ENCODE data around the gene POMP. TPM values are rescaled to one million over a fixed set of nuclear protein-coding genes. Genes with fewer than 3 reads are reported as not detected.

Gene POMP
- total RNA-seq, 4 donors from 2014 or later, result 24.1 to 48.7 (median 35.5) TPM

- 88% methylated on average over 8 of the region's 8 CpGs for WGBS
- DNase-seq (ENCODE audit: low spot score in 2 of 2), result peak in 1 of 2 donors; percentile 69
- Histone ChIP-seq H3K27ac (peak overlapping the region; percentile 55), H3K4me1 (peaks cover 3% of the 10 kb centered on the region), H3K4me3 (no peak overlapping the region), H3K36me3 (no peaks in the 10 kb centered on the region), H3K9me3 (no peaks in the 10 kb centered on the region), H3K27me3 (no peaks in the 10 kb centered on the region)
- no peak for TF ChIP-seq CTCF (IDR thresholded peaks at IDR 0.05)
- TF ChIP-seq POLR2AphosphoS5 (IDR thresholded peaks at IDR 0.05), result no peak
- no peak for TF ChIP-seq EP300 (IDR thresholded peaks at IDR 0.05)
- TF ChIP-seq POLR2A (IDR thresholded peaks at IDR 0.05), result no peak
Measured at GRCh38 chr13:28622286-28622685, 36.6 kb upstream of the POMP start.

- no peaks in the 10 kb centered on the region for H3K9me3 ChIP-seq
- no peak overlapping the region for H3K27ac ChIP-seq
- no peak overlapping the region for H3K4me3 ChIP-seq
- WGBS, result 56% methylated on average over 9 of the region's 15 CpGs
- no peaks in the 10 kb centered on the region for H3K27me3 ChIP-seq
- no peak for TF ChIP-seq POLR2AphosphoS5 (IDR thresholded peaks at IDR 0.05)
- TF ChIP-seq CTCF (IDR thresholded peaks at IDR 0.05), result no peak
- TF ChIP-seq EP300 (IDR thresholded peaks at IDR 0.05), result no peak
- TF ChIP-seq POLR2A (IDR thresholded peaks at IDR 0.05), result no peak
- H3K36me3 ChIP-seq, result no peaks in the 10 kb centered on the region
- DNase-seq (ENCODE audit: low spot score in 2 of 2), result no peak
- peaks cover 3% of the 10 kb centered on the region for H3K4me1 ChIP-seq
Measured at GRCh38 chr13:28623782-28624706, 34.9 kb upstream of the POMP start.

GRCh38 chr13:28624707-28625432, 34.1 kb upstream of the POMP start:
- H3K4me1 ChIP-seq, result peaks cover 3% of the 10 kb centered on the region
- WGBS, result 73% methylated on average over 6 of the region's 11 CpGs
- H3K27me3 ChIP-seq, result no peaks in the 10 kb centered on the region
- H3K27ac ChIP-seq, result no peak overlapping the region
- no peak for TF ChIP-seq POLR2A (IDR thresholded peaks at IDR 0.05)
- TF ChIP-seq EP300 (IDR thresholded peaks at IDR 0.05), result no peak
- TF ChIP-seq CTCF (IDR thresholded peaks at IDR 0.05), result no peak
- no peak for TF ChIP-seq POLR2AphosphoS5 (IDR thresholded peaks at IDR 0.05)
- no peak for DNase-seq (ENCODE audit: low spot score in 2 of 2)
- no peaks in the 10 kb centered on the region for H3K9me3 ChIP-seq
- no peaks in the 10 kb centered on the region for H3K36me3 ChIP-seq
- no peak overlapping the region for H3K4me3 ChIP-seq

- WGBS, result 69% methylated on average over 5 of the region's 5 CpGs
- H3K27ac ChIP-seq, result no peak overlapping the region
- peaks cover 3% of the 10 kb centered on the region for H3K4me1 ChIP-seq
- no peaks in the 10 kb centered on the region for H3K36me3 ChIP-seq
- no peaks in the 10 kb centered on the region for H3K9me3 ChIP-seq
- no peak for DNase-seq (ENCODE audit: low spot score in 2 of 2)
- TF ChIP-seq POLR2AphosphoS5 (IDR thresholded peaks at IDR 0.05), result no peak
- no peak for TF ChIP-seq EP300 (IDR thresholded peaks at IDR 0.05)
- no peak for TF ChIP-seq POLR2A (IDR thresholded peaks at IDR 0.05)
- TF ChIP-seq CTCF (IDR thresholded peaks at IDR 0.05), result no peak
- H3K27me3 ChIP-seq, result no peaks in the 10 kb centered on the region
- no peak overlapping the region for H3K4me3 ChIP-seq
Measured at GRCh38 chr13:28626266-28626665, 32.7 kb upstream of the POMP start.

- WGBS, result 77% methylated on average over 4 of the region's 4 CpGs
Measured at GRCh38 chr13:28628241-28628640, 30.7 kb upstream of the POMP start.

More at GRCh38 chr13:28628241-28628640, 30.7 kb upstream of the POMP start:
- DNase-seq (ENCODE audit: low spot score in 2 of 2), result no peak
- no peaks in the 10 kb centered on the region for H3K36me3 ChIP-seq
- H3K27me3 ChIP-seq, result no peaks in the 10 kb centered on the region
- no peaks in the 10 kb centered on the region for H3K4me1 ChIP-seq
- H3K4me3 ChIP-seq, result no peak overlapping the region
- H3K27ac ChIP-seq, result no peak overlapping the region
- no peaks in the 10 kb centered on the region for H3K9me3 ChIP-seq
- TF ChIP-seq POLR2AphosphoS5 (IDR thresholded peaks at IDR 0.05) (no peak), CTCF (IDR thresholded peaks at IDR 0.05) (no peak), EP300 (IDR thresholded peaks at IDR 0.05) (no peak), POLR2A (IDR thresholded peaks at IDR 0.05) (no peak)

Data from suprapubic skin (tissue), 4 donors.